Neuronal stem cell (in vitro differentiated cells): Measurements from ENCODE around the gene KAZN.

Experiments
- DNase-seq: peaks from one replicate; pipeline ENCODE4 v3.0.0-alpha.2; 2013; ENCODE audit warnings: low spot score
- H2AFZ ChIP-seq: one replicate; pipeline ENCODE4 v1.6.1; 2013; ENCODE audit warnings: mild to moderate bottlenecking, low read length, inconsistent platforms
- H2AK5ac ChIP-seq: 2 replicates; pipeline ENCODE4 v1.6.1; 2013; ENCODE audit warnings: low read depth, mild to moderate bottlenecking, inconsistent platforms, low read length, moderate library complexity, mixed read lengths
- H2BK120ac ChIP-seq: 2 replicates; pipeline ENCODE4 v1.6.1; 2013; ENCODE audit warnings: low read depth, mild to moderate bottlenecking, inconsistent platforms, low read length, moderate library complexity, mixed read lengths
- H2BK12ac ChIP-seq: one replicate; pipeline ENCODE4 v1.6.1; 2013; ENCODE audit warnings: low read length, inconsistent platforms
- H2BK15ac ChIP-seq: 2 replicates; pipeline ENCODE4 v1.6.1; 2013; ENCODE audit warnings: mild to moderate bottlenecking, low read length, inconsistent platforms, mixed read lengths
- H2BK5ac ChIP-seq: one replicate; pipeline ENCODE4 v1.6.1; 2013; ENCODE audit warnings: inconsistent platforms, mild to moderate bottlenecking, low read length, moderate library complexity
- H3K14ac ChIP-seq: one replicate; pipeline ENCODE4 v1.6.1; 2013; ENCODE audit warnings: low read length, inconsistent platforms
- H3K18ac ChIP-seq: 2 replicates; pipeline ENCODE4 v1.6.1; 2013; ENCODE audit warnings: low read length, inconsistent platforms
- H3K23ac ChIP-seq: 2 replicates; pipeline ENCODE4 v1.6.1; 2013; ENCODE audit warnings: low read depth, mild to moderate bottlenecking, mixed read lengths, low read length, inconsistent platforms; ENCODE audit not compliant: poor library complexity
- H3K27ac ChIP-seq: replicated peaks from 3 replicates; pipeline ENCODE4 v1.5.1; 2013; ENCODE audit warnings: low read length, inconsistent platforms
- H3K27me3 ChIP-seq, 3 experiments: 2 replicates each; pipeline ENCODE4 v1.6.1; 2013; ENCODE audit warnings: low read length in 3 of 3, mild to moderate bottlenecking in 2 of 3, inconsistent platforms in 1 of 3, low read depth in 1 of 3, mixed read lengths in 1 of 3, moderate library complexity in 1 of 3; ENCODE audit not compliant: control insufficient read depth in 3 of 3, insufficient read depth in 3 of 3
- H3K36me3 ChIP-seq, 2 donors: replicated peaks in 1 of 2; 2 replicates each; pipeline ENCODE4 v1.6.1; 2013; ENCODE audit warnings: low read length in 2 of 2; ENCODE audit not compliant: control insufficient read depth in 2 of 2, insufficient read depth in 2 of 2
- H3K4ac ChIP-seq: 2 replicates; pipeline ENCODE4 v1.6.1; 2013; ENCODE audit warnings: inconsistent platforms, mild to moderate bottlenecking, low read length, moderate library complexity
- H3K4me1 ChIP-seq, 2 donors: 1 replicate in 1 of 2; 2 replicates in 1 of 2; pipeline ENCODE4 v1.6.1; 2013; ENCODE audit warnings: low read length in 2 of 2, low read depth in 1 of 2; ENCODE audit not compliant: control insufficient read depth in 2 of 2, insufficient read depth in 1 of 2
- H3K4me2 ChIP-seq: one replicate; pipeline ENCODE4 v1.6.1; 2013; ENCODE audit warnings: mild to moderate bottlenecking, low read length, inconsistent platforms; ENCODE audit not compliant: insufficient read depth, poor library complexity, severe bottlenecking
- H3K4me3 ChIP-seq, 2 donors: 2 replicates each; pipeline ENCODE4 v1.5.1; 2013; ENCODE audit warnings: low read length in 2 of 2, mild to moderate bottlenecking in 2 of 2, inconsistent platforms in 1 of 2, moderate library complexity in 1 of 2
- H3K79me1 ChIP-seq: one replicate; pipeline ENCODE4 v1.6.1; 2013; ENCODE audit warnings: low read depth, mild to moderate bottlenecking, inconsistent platforms, low read length, moderate library complexity
- H3K9ac ChIP-seq: one replicate; pipeline ENCODE4 v1.6.1; 2013; ENCODE audit warnings: mild to moderate bottlenecking, low read depth, low read length, inconsistent platforms; ENCODE audit not compliant: poor library complexity
- H3K9me3 ChIP-seq, 2 donors: replicated peaks in 1 of 2; 2 replicates each; pipeline versions ENCODE3 to v1.6.1; 2013; ENCODE audit warnings: low read length in 2 of 2, mild to moderate bottlenecking in 2 of 2, inconsistent platforms in 1 of 2, low read depth in 1 of 2, mixed read lengths in 1 of 2, moderate library complexity in 1 of 2; ENCODE audit not compliant: control insufficient read depth in 2 of 2, insufficient read depth in 1 of 2
- H4K8ac ChIP-seq: one replicate; pipeline ENCODE4 v1.6.1; 2013; ENCODE audit warnings: low read depth, mild to moderate bottlenecking, inconsistent platforms, low read length, moderate library complexity
- H4K91ac ChIP-seq: one replicate; pipeline ENCODE4 v1.6.1; 2013; ENCODE audit warnings: low read length, low read depth, mild to moderate bottlenecking, inconsistent platforms; ENCODE audit not compliant: poor library complexity
- WGBS, 2 donors: extraction: QIAGEN DNeasy Blood & Tissue Kit; methylation state at CpG; one replicate each; pipeline ENCODE4 v1.1.7; 2013; ENCODE audit warnings: missing lambda C conversion rate in 2 of 2, mixed read lengths in 1 of 2; ENCODE audit not compliant: insufficient read length in 2 of 2, insufficient replicate concordance in 1 of 2; ENCODE audit errors: extremely low coverage in 2 of 2; 5-methylcytosine and 5-hydroxymethylcytosine counted together

Gene KAZN

GRCh38 chr1:15153842-15154479, 555.5 kb downstream of the KAZN start:
- WGBS, 2 donors, result no CpG with 5 or more reads among the region's 74 CpGs
- Histone ChIP-seq H2AK5ac (peak overlapping the region; percentile 18), H3K9ac (peak overlapping the region; percentile 79), H3K4me2 (peak overlapping the region; percentile 92), H3K4ac (no peak overlapping the region), H2AFZ (peak overlapping the region; percentile 98), H3K18ac (peak overlapping the region; percentile 81), H3K14ac (no peak overlapping the region), H3K4me1 (peaks cover 4 to 6% of the 10 kb centered on the region in 2 donors), H2BK5ac (peak overlapping the region; percentile 43), H3K27me3 (peaks cover 5 to 38% (median 16%) of the 10 kb centered on the region in 3 experiments), H3K23ac (no peak overlapping the region), H2BK15ac (peak overlapping the region; percentile 59), H2BK120ac (no peak overlapping the region), H3K27ac (no peak overlapping the region), H3K4me3 (peak overlapping the region; percentile 62 to 87), H3K9me3 (peaks cover 0 to 2% of the 10 kb centered on the region in 2 donors), H4K91ac (no peak overlapping the region), H4K8ac (no peak overlapping the region), H3K79me1 (peaks cover 4% of the 10 kb centered on the region), H3K36me3 (no peaks in the 10 kb centered on the region), H2BK12ac (no peak overlapping the region)
- peak; percentile 67 for DNase-seq

DNA sequence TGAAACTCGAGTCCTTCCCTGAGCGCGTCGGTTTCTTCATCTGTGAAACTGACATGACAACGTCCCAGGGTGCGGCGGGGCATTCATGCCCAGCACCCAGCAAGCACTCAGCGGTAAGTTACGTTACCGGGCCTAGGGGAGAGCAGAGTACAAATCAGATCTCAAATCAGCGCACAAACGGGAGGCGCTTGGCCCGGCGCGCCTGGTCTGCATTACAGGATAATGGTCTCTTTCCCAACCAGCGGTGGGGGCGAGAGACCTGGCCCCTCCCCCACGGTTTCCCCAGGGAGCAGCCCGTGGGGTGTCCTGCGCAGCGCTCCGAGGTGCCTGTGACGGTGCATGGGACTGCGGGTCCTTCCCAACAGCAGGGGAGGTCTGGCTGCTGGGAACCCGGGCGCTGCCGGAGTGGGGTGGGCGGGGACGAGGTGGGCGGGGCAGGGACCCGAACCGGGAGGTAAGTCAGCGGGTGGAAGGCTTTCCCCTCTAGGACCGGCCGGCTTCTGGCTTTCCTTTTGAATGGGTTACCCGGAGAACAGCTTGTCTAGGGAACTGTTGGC, 556.1 kb downstream of the KAZN start:
- Histone ChIP-seq H2BK12ac (no peak overlapping the region), H2BK120ac (peak overlapping the region; percentile 16), H3K4me2 (peak overlapping the region; percentile 92), H3K23ac (no peak overlapping the region), H3K79me1 (peaks cover 4% of the 10 kb centered on the region), H3K4me3 (peak overlapping the region; percentile 62 to 87), H3K9me3 (peaks cover 0 to 2% of the 10 kb centered on the region in 2 donors), H3K9ac (no peak overlapping the region), H3K36me3 (no peaks in the 10 kb centered on the region), H3K4me1 (peaks cover 6 to 7% of the 10 kb centered on the region in 2 donors), H2BK5ac (peak overlapping the region; percentile 27), H2AFZ (peak overlapping the region; percentile 98), H4K8ac (no peak overlapping the region), H3K27ac (no peak overlapping the region), H4K91ac (no peak overlapping the region), H2BK15ac (peak overlapping the region; percentile 25), H3K14ac (no peak overlapping the region), H3K18ac (peak overlapping the region; percentile 73), H2AK5ac (peak overlapping the region; percentile 18), H3K27me3 (peaks cover 5 to 37% (median 16%) of the 10 kb centered on the region in 3 experiments), H3K4ac (no peak overlapping the region)
- DNase-seq, result no peak
- WGBS, 2 donors, result no CpG with 5 or more reads among the region's 37 CpGs

GRCh38 chr1:15155191-15155590, 556.7 kb downstream of the KAZN start:
- peaks cover 6 to 7% of the 10 kb centered on the region in 2 donors for H3K4me1 ChIP-seq
- no peak overlapping the region for H3K27ac ChIP-seq
- peaks cover 4% of the 10 kb centered on the region for H3K79me1 ChIP-seq
- no peak overlapping the region for H2BK120ac ChIP-seq
- H3K4me3 ChIP-seq, result no peak overlapping the region
- peaks cover 0 to 2% of the 10 kb centered on the region in 2 donors for H3K9me3 ChIP-seq
- no peaks in the 10 kb centered on the region for H3K36me3 ChIP-seq
- no peak overlapping the region for H2AFZ ChIP-seq
- no peak overlapping the region for H3K9ac ChIP-seq
- WGBS, 2 donors, result no CpG with 5 or more reads among the region's 5 CpGs
- no peak overlapping the region for H3K4ac ChIP-seq
- H2BK12ac ChIP-seq, result no peak overlapping the region
- no peak overlapping the region for H2BK5ac ChIP-seq
- H3K23ac ChIP-seq, result no peak overlapping the region
- no peak overlapping the region for H2AK5ac ChIP-seq
- DNase-seq, result no peak
- peaks cover 5 to 36% (median 11%) of the 10 kb centered on the region in 3 experiments for H3K27me3 ChIP-seq
- no peak overlapping the region for H3K14ac ChIP-seq
- no peak overlapping the region for H4K91ac ChIP-seq
- no peak overlapping the region for H3K18ac ChIP-seq
- no peak overlapping the region for H3K4me2 ChIP-seq
- H4K8ac ChIP-seq, result no peak overlapping the region
- H2BK15ac ChIP-seq, result no peak overlapping the region

DNA sequence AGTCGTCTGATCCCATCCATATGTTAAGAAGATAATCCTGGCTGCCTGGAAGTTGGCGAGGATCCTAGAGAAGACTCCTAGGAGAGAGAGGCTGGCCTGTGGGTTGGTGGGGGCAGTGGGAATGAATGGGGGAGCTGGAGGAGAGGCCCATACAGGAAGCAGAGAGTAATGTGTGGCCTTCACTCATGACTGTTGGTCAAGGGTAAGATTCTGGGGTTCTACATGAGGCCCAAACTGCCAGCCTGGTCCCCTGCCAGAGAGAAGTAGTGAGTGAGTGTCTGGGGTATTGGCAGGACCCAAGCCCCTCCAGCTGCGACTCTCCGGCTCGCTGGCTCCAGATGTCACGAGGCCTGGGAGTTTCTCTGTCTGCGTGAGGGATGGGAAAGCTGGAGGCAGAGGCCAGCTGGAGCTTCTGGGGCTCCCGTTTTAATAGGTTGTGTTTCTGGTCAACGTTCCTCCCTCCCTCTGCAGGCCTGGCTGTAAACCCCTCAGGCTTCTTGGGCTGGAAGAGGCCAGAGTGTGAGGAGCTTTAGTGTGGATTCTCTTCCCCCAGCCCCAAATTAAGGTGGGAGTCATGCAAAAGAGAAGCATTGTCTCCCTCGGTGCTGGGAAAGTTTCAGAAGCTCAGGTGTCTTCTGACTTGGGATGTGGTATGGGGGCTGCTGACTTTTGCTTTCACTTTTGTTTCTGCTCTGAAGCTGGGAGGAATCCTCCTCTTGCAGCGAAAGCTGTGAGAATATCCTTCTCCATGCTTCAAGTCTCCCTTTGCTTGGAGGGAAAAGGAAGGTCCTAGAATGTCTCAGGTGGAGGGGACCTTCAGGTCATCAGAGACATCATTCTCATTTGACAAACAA, 557.6 kb downstream of the KAZN start:
- no peak overlapping the region for H3K9ac ChIP-seq
- WGBS, 2 donors, result no CpG with 5 or more reads among the region's 11 CpGs

More for the DNA sequence above, 557.6 kb downstream of the KAZN start:
- Histone ChIP-seq H3K36me3 (no peaks in the 10 kb centered on the region), H4K8ac (no peak overlapping the region), H2BK120ac (no peak overlapping the region), H2BK5ac (no peak overlapping the region), H3K27ac (no peak overlapping the region), H3K9me3 (no peaks in the 10 kb centered on the region), H3K4me2 (no peak overlapping the region), H3K4ac (no peak overlapping the region), H3K14ac (no peak overlapping the region), H3K4me3 (no peak overlapping the region), H3K23ac (no peak overlapping the region), H2AK5ac (peak overlapping the region; percentile 47), H2BK12ac (no peak overlapping the region), H2BK15ac (peak overlapping the region; percentile 13), H3K27me3 (peaks cover 3 to 27% (median 3%) of the 10 kb centered on the region in 3 experiments), H3K18ac (no peak overlapping the region), H3K79me1 (peaks cover 4% of the 10 kb centered on the region), H4K91ac (no peak overlapping the region), H2AFZ (no peak overlapping the region), H3K4me1 (peaks cover 6 to 10% of the 10 kb centered on the region in 2 donors)
- DNase-seq, result no peak
